Smooth muscle cell of trachea (primary cell): ENCODE data around the gene LRP5. TPM values are rescaled to one million over a fixed set of nuclear protein-coding genes. Genes with fewer than 3 reads are reported as not detected.

Experiments used
- total RNA-seq: library from RNA; depleted of rRNA; stranded (reverse); fragments of >200 nt; gene quantifications from 2 replicates; pipeline ENCODE4 v1.2.1, GENCODE V29; 2014

Gene LRP5
- 18.2 and 30.9 TPM in 2 replicates for total RNA-seq

DNA sequence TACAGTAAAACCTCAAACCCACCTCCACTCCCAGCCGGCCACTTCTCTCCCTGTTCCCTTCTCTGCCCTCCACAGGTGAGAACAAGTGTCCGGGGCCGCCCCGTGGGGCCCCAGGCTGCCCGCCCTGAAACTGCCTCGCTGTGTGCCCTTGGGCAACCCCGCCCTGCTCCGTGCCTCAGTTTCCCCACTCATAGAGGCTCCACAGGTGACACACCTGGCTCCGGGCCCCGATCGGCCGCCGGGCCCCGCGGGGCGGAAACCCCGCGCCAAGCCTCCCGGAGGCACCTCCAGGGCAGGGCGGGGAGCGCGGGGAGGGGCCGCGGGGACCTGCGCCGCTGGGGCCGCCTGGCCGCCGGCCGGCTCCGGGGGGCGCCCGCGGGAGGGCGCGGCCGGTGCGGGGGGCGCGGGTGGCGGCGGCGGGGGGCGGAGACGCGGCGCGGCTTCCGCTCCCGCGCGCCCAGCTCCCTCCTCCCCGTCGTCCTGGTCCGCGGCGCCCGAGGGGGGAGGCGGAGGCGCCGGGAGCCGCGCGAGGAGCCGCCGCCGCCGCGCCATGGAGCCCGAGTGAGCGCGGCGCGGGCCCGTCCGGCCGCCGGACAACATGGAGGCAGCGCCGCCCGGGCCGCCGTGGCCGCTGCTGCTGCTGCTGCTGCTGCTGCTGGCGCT lies at the start of gene LRP5:
Gene LRP5, plus strand, starts transcription at position 475 of the 663 bp plus-strand sequence. Its CDS starts 124 bp downstream, at position 599.

DNA sequence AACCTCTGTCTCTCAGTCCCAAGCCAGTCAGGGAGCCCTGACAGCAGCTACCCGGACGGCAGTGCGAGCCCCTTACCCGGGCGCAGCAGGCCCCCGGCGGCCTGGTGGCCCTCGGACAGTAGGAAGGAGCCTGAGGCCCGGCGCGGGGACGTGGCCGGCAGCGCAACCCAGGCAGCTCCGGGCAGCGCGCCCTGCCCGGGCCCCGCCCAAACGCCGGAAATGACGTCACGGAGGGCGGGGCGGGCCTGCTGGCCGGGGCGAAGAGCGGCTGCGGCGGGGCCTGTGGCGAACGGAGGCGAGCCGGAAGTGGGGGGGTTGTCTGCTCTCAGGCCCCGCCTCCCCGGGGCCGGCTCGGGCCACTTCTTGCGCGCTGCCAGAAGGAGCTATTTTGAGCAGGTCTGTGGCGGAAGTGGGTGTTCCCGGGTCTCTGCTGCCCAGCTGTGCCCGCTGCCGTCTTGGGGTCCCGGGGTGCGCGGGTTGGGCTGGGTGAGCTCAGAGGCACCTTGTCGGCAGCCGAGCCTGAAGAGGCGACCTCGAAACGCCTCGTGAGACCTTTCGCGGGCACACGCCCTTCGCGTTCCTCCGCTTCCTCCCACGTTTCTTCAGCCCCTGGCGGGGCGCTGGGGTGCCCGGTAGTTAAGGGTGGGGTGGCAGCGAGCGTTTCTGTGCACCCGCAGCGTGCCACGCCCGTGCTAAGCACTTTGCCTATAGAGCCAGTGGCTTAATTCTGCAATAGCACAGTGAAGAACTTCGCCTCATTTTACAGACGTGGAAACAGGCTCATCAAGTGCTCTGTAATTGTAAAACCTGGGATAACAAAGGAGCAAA lies 40.4 kb upstream of the LRP5 start, which contains the start of gene C11orf24:
Gene C11orf24, minus strand, starts transcription at position 193 of the 828 bp plus-strand sequence. CDS start 8,206 bp downstream, outside the sequence.

GRCh38 chr11:68460741-68461574 lies 148.6 kb downstream of the LRP5 start, which contains the start of gene PPP6R3:
Gene PPP6R3 (plus strand): TSS chr11:68460752. CDS start chr11:68537665, 76,913 bp downstream.

Other genes starting within 250 kb of the LRP5 start
- gene CHKA, start 191.2 kb upstream of the LRP5 start, total RNA-seq = 8.0 and 10.1 TPM in 2 replicates
- 21.3 and 21.7 TPM in 2 replicates for gene KMT5B, start 99.3 kb upstream of the LRP5 start, total RNA-seq
- gene C11orf24, start 40.6 kb upstream of the LRP5 start, total RNA-seq = 32.6 and 43.0 TPM in 2 replicates
- gene PPP6R3, start 148.2 kb downstream of the LRP5 start, total RNA-seq = 92.1 and 108 TPM in 2 replicates